Psoas muscle (tissue), 8 donors: ENCODE data around the gene DIP2C. TPM values are rescaled to one million over a fixed set of nuclear protein-coding genes. Genes with fewer than 3 reads are reported as not detected.
"Not testable (repeated sequence)": the region's sequence is repeated elsewhere in the genome, so short reads cannot be mapped to it uniquely, and the experiment has no call there.

Experiments
- ATAC-seq, 4 donors: fragments of 200-7000 bp; cut with Tn5 transposase; one replicate each; pipeline ENCODE4 v1.9.1; 2020; ENCODE audit warnings: moderate library complexity in 3 of 4, mild to moderate bottlenecking in 2 of 4
- DNase-seq, 2 donors: peaks; one replicate each; pipeline ENCODE4 v3.0.0-alpha.2; 2020
- H3K27ac ChIP-seq: fragments of 200-600 bp; one replicate; pipeline ENCODE4 v1.8.0; 2022
- H3K27me3 ChIP-seq, 3 donors: fragments of 200-600 bp in 1 of 3; one replicate each; pipeline versions ENCODE4 v1.6.1 to v1.8.0; 2013 to 2022; ENCODE audit warnings: low read length in 2 of 3, mild to moderate bottlenecking in 2 of 3, moderate library complexity in 1 of 3; ENCODE audit not compliant: insufficient read depth in 3 of 3
- H3K36me3 ChIP-seq, 2 donors: fragments of 200-600 bp in 1 of 2; one replicate each; pipeline versions ENCODE4 v1.6.1 to v1.8.0; 2013 to 2022; ENCODE audit warnings: low read depth in 1 of 2, mild to moderate bottlenecking in 1 of 2, moderate library complexity in 1 of 2; ENCODE audit not compliant: insufficient read depth in 1 of 2
- H3K4me1 ChIP-seq: fragments of 200-600 bp; one replicate; pipeline ENCODE4 v1.8.0; 2022
- H3K4me3 ChIP-seq: fragments of 200-600 bp; one replicate; pipeline ENCODE4 v1.8.0; 2022; ENCODE audit warnings: mild to moderate bottlenecking
- H3K9me3 ChIP-seq: fragments of 200-600 bp; one replicate; pipeline ENCODE4 v1.8.0; 2022
- CTCF ChIP-seq: fragments of 200-600 bp; IDR thresholded peaks from one replicate; pipeline ENCODE4 v1.8.0; 2022; ENCODE audit warnings: antibody characterized with exemption
- WGBS, 3 donors: extraction: QIAGEN DNeasy Blood & Tissue Kit; methylation state at CpG; one replicate each; pipeline versions ENCODE4 v1.1.6 to v1.1.7; 2013; 5-methylcytosine and 5-hydroxymethylcytosine counted together
- intact Hi-C, 2 donors: fragments of 100-400 bp; cut with DNase I; formaldehyde crosslinking; loops; one replicate each; pipeline versions ENCODE4 v1.11.0 to v1.14.2; 2022
- polyA plus RNA-seq, 3 donors: library from polyadenylated mRNA; stranded (reverse); fragments of 200-250 nt; gene quantifications; one replicate each; pipeline ENCODE4 v1.2.3, GENCODE V29; 2013
- total RNA-seq, 4 donors: library from RNA; stranded (reverse); fragmentation: NEBNext Ultra II Directional in 2 of 4; extraction: Animal tissue kit (Norgen Biotek cat#: 25700) in 2 of 4; gene quantifications; one replicate each; pipeline versions ENCODE4 v1.2.1 to v1.2.4, GENCODE V29; 2021 to 2023
- donor health status: healthy with polysubstance abuse.
- donor health status: DM: no; HTN: no; CAD: no; lungs with moderate emphysema.
- donor health status: Bipolar disorder and iron deficiency.
- donor health status: healthy.
- donor health status: DM: yes; HTN: yes; CAD: no.
- donor health status: DM: no; HTN: no; CAD: no.
- donor health status: DM: no; HTN: no; CAD: no.
- donor health status: DM: yes; HTN: yes; CAD: no.

The DIP2C gene
- total and polyA plus RNA-seq, 7 donors, result 7.7 to 32.0 (median 25.0) TPM

DNA sequence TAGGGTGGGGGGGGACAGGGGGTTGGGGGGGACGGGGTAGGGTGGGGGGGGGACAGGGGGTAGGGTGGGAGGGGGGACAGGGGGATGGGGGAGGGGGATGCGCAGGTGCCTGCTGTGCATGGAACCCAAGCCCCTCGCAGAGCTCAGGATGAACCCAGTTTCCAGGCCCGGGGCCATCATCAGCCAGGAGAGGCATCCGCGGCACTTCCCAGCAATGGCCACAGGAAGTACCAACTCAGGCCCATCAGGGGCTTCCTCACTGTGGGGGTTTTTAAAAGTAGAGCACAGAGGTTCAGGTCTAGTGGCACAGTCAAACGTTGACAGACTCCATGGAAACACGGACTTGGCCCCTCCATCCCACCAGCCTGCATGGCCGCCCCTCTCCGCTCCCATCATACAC, 172.7 kb downstream of the DIP2C start:
- 68 to 80% (median 74%) methylated on average over 7 to 9 of the region's 10 CpGs for WGBS, 3 donors
- Histone ChIP-seq H3K36me3 (no peaks in the 10 kb centered on the region), H3K27me3 (no peaks in the 10 kb centered on the region), H3K9me3 (no peaks in the 10 kb centered on the region), H3K27ac (peak overlapping the region; percentile 14), H3K4me3 (no peak overlapping the region), H3K4me1 (peaks cover 30% of the 10 kb centered on the region)
- TF ChIP-seq CTCF, result no peak
- ATAC-seq (no peak), DNase-seq (no peak)
- intact Hi-C loops, result no loop called here

DNA sequence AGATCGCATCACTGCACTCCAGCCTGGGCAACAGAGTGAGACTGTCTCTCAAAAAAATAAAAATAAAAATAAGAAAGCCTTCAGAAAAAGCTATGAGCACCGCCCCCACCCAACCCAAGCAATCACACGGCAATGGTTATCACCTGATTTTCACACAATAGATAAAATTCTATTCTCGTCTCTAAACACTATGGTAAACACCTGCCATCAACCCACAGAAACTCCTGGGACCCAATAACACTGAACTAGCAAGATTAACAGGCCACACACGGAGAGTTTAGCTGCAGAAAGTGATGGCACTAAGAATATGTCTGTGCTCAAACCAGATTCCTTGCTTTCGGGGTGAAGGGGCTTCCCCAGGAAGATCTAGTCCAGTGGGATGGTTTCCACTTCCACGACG, 173.8 kb downstream of the DIP2C start:
- ATAC-seq (no peak), DNase-seq (no peak)
- no peak overlapping the region for H3K27ac ChIP-seq
- H3K4me3 ChIP-seq, result no peak overlapping the region
- WGBS, 3 donors, result 78 to 91% (median 82%) methylated on average over 8 of the region's 8 CpGs
- intact Hi-C loops, result no loop called here
- TF ChIP-seq CTCF, result no peak
- no peaks in the 10 kb centered on the region for H3K9me3 ChIP-seq
- H3K36me3 ChIP-seq, result no peaks in the 10 kb centered on the region
- peaks cover 34% of the 10 kb centered on the region for H3K4me1 ChIP-seq
- H3K27me3 ChIP-seq, result no peaks in the 10 kb centered on the region

- no peak for DNase-seq
- TF ChIP-seq CTCF, result no peak
- WGBS, 3 donors, result 44 to 58% (median 44%) methylated on average over 22 of the region's 22 CpGs
- Histone ChIP-seq H3K4me3 (no peak overlapping the region), H3K36me3 (no peaks in the 10 kb centered on the region), H3K9me3 (no peaks in the 10 kb centered on the region), H3K4me1 (peaks cover 46% of the 10 kb centered on the region), H3K27me3 (no peaks in the 10 kb centered on the region), H3K27ac (no peak overlapping the region)
- ATAC-seq, result no peak
- intact Hi-C loops, result loop anchor here (5.0 kb wide), 2 partner anchors 168 to 273 kb away; no protein-coding TSS in a partner anchor
Measured at GRCh38 chr10:514137-514671, 175.3 kb downstream of the DIP2C start.

DNA sequence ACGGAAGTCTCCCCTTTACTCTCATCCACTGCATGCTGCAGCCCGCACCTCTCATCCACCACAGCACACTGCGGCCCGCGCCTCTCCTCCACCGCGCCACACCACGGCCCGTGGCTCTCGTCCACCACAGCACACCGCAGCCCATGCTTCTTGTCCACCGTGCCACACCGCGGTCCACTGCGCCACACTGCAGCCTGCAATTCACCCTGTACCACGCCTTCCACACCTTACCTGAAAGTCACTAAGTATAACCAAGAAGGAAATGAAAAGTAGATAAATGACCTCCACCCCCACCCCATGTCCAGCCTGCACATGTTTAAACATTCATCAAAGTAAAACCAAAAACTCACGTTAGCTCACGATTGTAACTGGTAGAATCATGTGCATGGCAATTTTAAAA, 176.1 kb downstream of the DIP2C start:
- Histone ChIP-seq H3K27me3 (no peaks in the 10 kb centered on the region), H3K36me3 (no peaks in the 10 kb centered on the region), H3K4me3 (no peak overlapping the region), H3K9me3 (no peaks in the 10 kb centered on the region), H3K27ac (no peak overlapping the region), H3K4me1 (peaks cover 41% of the 10 kb centered on the region)
- WGBS, 3 donors, result 92 to 93% (median 93%) methylated on average over 18 of the region's 18 CpGs
- ATAC-seq (no peak), DNase-seq (no peak)
- no peak for TF ChIP-seq CTCF
- intact Hi-C loops, result loop anchor here (5.0 kb wide), 2 partner anchors 169 to 274 kb away; no protein-coding TSS in a partner anchor

DNA sequence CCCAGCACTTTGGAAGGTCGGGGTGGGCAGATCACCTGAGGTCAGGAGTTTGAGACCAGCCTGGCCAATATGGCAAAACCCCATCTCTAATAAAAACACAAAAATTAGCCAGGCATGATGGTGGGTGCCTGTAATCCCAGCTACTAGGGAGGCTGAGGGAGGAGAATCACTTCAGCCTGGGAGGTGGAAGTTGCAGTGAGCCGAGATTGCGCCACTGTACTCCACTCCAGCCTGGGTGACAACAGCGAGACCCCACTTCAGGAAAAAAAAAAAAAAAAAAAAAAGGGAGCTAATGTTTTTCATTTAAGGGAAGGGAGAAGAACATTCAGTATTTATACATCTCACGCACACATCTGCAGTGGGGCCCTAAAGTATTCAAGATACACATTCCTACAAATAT, 176.8 kb downstream of the DIP2C start:
- intact Hi-C loops, result loop anchor here (5.0 kb wide), 2 partner anchors 170 to 275 kb away; no protein-coding TSS in a partner anchor

More for the DNA sequence above, 176.8 kb downstream of the DIP2C start:
- not testable (repeated sequence) for H3K27ac ChIP-seq, H3K9me3 ChIP-seq, H3K27me3 ChIP-seq, DNase-seq, ATAC-seq, H3K36me3 ChIP-seq, H3K4me3 ChIP-seq
- WGBS, 3 donors, result 94 to 97% (median 95%) methylated on average over 5 of the region's 5 CpGs
- H3K4me1 ChIP-seq, result peaks cover 41% of the 10 kb centered on the region
